OCI-LY7 (cell line): ENCODE data around the gene PROM2.

ENCODE experiments used
- CTCF ChIP-seq: fragments of 200-600 bp; sonication (generic); conservative IDR thresholded peaks from 2 replicates; pipeline ENCODE4 v1.5.1; 2014; ENCODE audit warnings: mild to moderate bottlenecking, antibody characterized with exemption, low read length, moderate library complexity, mixed read lengths
- EZH2phosphoT487 ChIP-seq: fragments of 200-600 bp; sonication (generic); IDR thresholded peaks from 2 replicates; pipeline ENCODE4 v1.6.1; 2018; ENCODE audit warnings: low read depth, borderline replicate concordance, mild to moderate bottlenecking, mixed run types, antibody characterized with exemption, low read length, moderate library complexity, mixed read lengths

GRCh38 chr2:95315801-95316411 lies 41.7 kb downstream of the PROM2 start:
- TF ChIP-seq CTCF, result no peak
- TF ChIP-seq EZH2phosphoT487, result no peak
